Prostate gland (tissue), 2 donors: Measurements from ENCODE around the gene NRXN3.

Experiments
- CTCF ChIP-seq, 4 experiments: fragments of 200-600 bp in 2 of 4; fragments of 450-650 bp in 2 of 4; sonication (generic) in 2 of 4; IDR thresholded peaks; 1 replicate in 3 of 4; 2 replicates in 1 of 4; pipeline ENCODE4 v1.5.1; 2016 to 2019; ENCODE audit warnings: antibody characterized with exemption in 4 of 4, mild to moderate bottlenecking in 2 of 4, moderate library complexity in 2 of 4
- POLR2A ChIP-seq: fragments of 450-650 bp; IDR thresholded peaks from one replicate; pipeline ENCODE4 v1.6.1; 2016; ENCODE audit warnings: antibody characterized with exemption, mild to moderate bottlenecking
- POLR2AphosphoS5 ChIP-seq: sonication (generic); formaldehyde crosslinking; IDR thresholded peaks from one replicate; pipeline ENCODE4 v1.6.1; 2017; ENCODE audit warnings: antibody characterized with exemption

- TF ChIP-seq CTCF (IDR thresholded peaks at IDR 0.05) (no peak), POLR2AphosphoS5 (no peak), POLR2A (no peak)
Observed at GRCh38 chr14:79569072-79569471, 1398.9 kb downstream of the NRXN3 start.
